HCT116 (cell line): ENCODE data around the gene MYH15. TPM values are rescaled to one million over a fixed set of nuclear protein-coding genes. Genes with fewer than 3 reads are reported as not detected.

Source experiments
- ATAC-seq: fragments of 200-7000 bp; cut with Tn5 transposase; 2 replicates; pipeline ENCODE4 v1.9.1; 2020; ENCODE audit warnings: mild to moderate bottlenecking, moderate library complexity
- BruUV-seq: library from RNA; stranded (reverse); fragments of 400-500 nt; replicated peaks from 2 replicates; lab custom pipeline; 2021; lab: Mats Ljungman, UMichigan
- CTCF ChIA-PET: fragments of 300-600 bp; sonication (Branson Sonifier 250); formaldehyde crosslinking; loops from one replicate; lab custom pipeline; 2021; ENCODE audit warnings: antibody characterized with exemption; lab: Charles Lee
- POLR2A ChIA-PET: fragments of 300-600, 350-600 bp; sonication (Branson Sonifier 250); formaldehyde crosslinking; loops from one replicate; lab custom pipeline; 2021; ENCODE audit warnings: antibody characterized with exemption; lab: Charles Lee
- RAD21 ChIA-PET, 2 experiments: fragments of 300-600 bp; sonication (Branson Sonifier 250); formaldehyde crosslinking; loops; one replicate each; lab custom pipeline; 2023; ENCODE audit warnings: low total read pairs in 2 of 2; ENCODE audit not compliant: uncharacterized antibody in 2 of 2, unreplicated experiment in 2 of 2, low non-redundant PET in 1 of 2; lab: Charles Lee
- DNase-seq: peaks from one replicate; pipeline ENCODE4 v3.0.0-alpha.2; 2010; ENCODE audit warnings: low read depth, low spot score
- H2AFZ ChIP-seq: fragments of 200-600 bp; shearing (Covaris generic), sonication (generic); 2 replicates; pipeline ENCODE4 v1.6.1; 2017; ENCODE audit warnings: low read depth, mixed run types, mixed read lengths, antibody characterized with exemption, low read length; ENCODE audit not compliant: poor library complexity, severe bottlenecking
- H3K27ac ChIP-seq: 2 replicates; pipeline ENCODE4 v1.5.1; 2012; ENCODE audit warnings: low read depth, low read length
- H3K27me3 ChIP-seq: fragments of 200-600 bp; sonication (generic); 2 replicates; pipeline ENCODE4 v1.6.1; 2016; ENCODE audit warnings: mixed run types, low read length, mixed read lengths; ENCODE audit not compliant: insufficient read depth
- H3K36me3 ChIP-seq, 2 experiments: fragments of 200-500 bp in 1 of 2; fragments of 200-600 bp in 1 of 2; sonication (Bioruptor generic) in 1 of 2; sonication (generic) in 1 of 2; 2 replicates each; pipeline versions ENCODE4 v1.5.1 to v1.6.1; 2014 to 2016; ENCODE audit warnings: low read length in 2 of 2, inconsistent platforms in 1 of 2, mixed read lengths in 1 of 2, mixed run types in 1 of 2; ENCODE audit not compliant: insufficient read depth in 2 of 2, control insufficient read depth in 1 of 2
- H3K4me1 ChIP-seq, 2 experiments: fragments of 200-600 bp in 1 of 2; sonication (generic) in 1 of 2; 2 replicates each; pipeline versions ENCODE4 v1.5.1 to v1.6.1; 2012 to 2017; ENCODE audit warnings: low read length in 2 of 2, inconsistent platforms in 1 of 2, mild to moderate bottlenecking in 1 of 2, mixed read lengths in 1 of 2, mixed run types in 1 of 2, moderate library complexity in 1 of 2; ENCODE audit not compliant: insufficient read depth in 2 of 2, control insufficient read depth in 1 of 2
- H3K4me2 ChIP-seq: fragments of 200-600 bp; sonication (generic); 2 replicates; pipeline ENCODE4 v1.6.1; 2017; ENCODE audit warnings: mixed run types, low read length, mixed read lengths
- H3K4me3 ChIP-seq, 2 experiments: fragments of 200-600 bp in 1 of 2; sonication (generic) in 1 of 2; replicated peaks in 1 of 2; 2 replicates each; pipeline ENCODE4 v1.5.1; 2011 to 2016; ENCODE audit warnings: low read length in 2 of 2, control low read depth in 1 of 2, low read depth in 1 of 2, mild to moderate bottlenecking in 1 of 2, mixed read lengths in 1 of 2, mixed run types in 1 of 2
- H3K79me2 ChIP-seq: fragments of 200-600 bp; sonication (generic); 2 replicates; pipeline ENCODE4 v1.6.1; 2017; ENCODE audit warnings: mild to moderate bottlenecking, mixed run types, low read length, moderate library complexity, mixed read lengths; ENCODE audit not compliant: insufficient read depth
- H3K9ac ChIP-seq: fragments of 200-600 bp; sonication (generic); 2 replicates; pipeline ENCODE4 v1.6.1; 2016; ENCODE audit warnings: low read length, mixed read lengths
- H3K9me2 ChIP-seq: fragments of 200-600 bp; sonication (generic), shearing (Covaris generic); 2 replicates; pipeline ENCODE4 v1.6.1; 2017; ENCODE audit warnings: mixed run types, mild to moderate bottlenecking, moderate library complexity; ENCODE audit not compliant: insufficient read depth
- H3K9me3 ChIP-seq, 2 experiments: fragments of 200-500 bp in 1 of 2; fragments of 200-600 bp in 1 of 2; sonication (Bioruptor generic) in 1 of 2; sonication (generic) in 1 of 2; 2 replicates each; pipeline ENCODE4 v1.6.1; 2014 to 2017; ENCODE audit warnings: low read length in 2 of 2, mixed read lengths in 2 of 2, inconsistent platforms in 1 of 2, low read depth in 1 of 2, mild to moderate bottlenecking in 1 of 2, mixed run types in 1 of 2, moderate library complexity in 1 of 2; ENCODE audit not compliant: control insufficient read depth in 1 of 2, insufficient read depth in 1 of 2
- H4K20me1 ChIP-seq: fragments of 200-600 bp; sonication (generic), shearing (Covaris generic); 2 replicates; pipeline ENCODE4 v1.6.1; 2017; ENCODE audit warnings: mixed run types, mild to moderate bottlenecking, moderate library complexity; ENCODE audit not compliant: insufficient read depth
- CEBPB ChIP-seq: IDR thresholded peaks from 2 replicates; pipeline ENCODE4 v1.6.1; 2012; ENCODE audit warnings: low read depth
- EGR1 ChIP-seq: IDR thresholded peaks from 2 replicates; pipeline ENCODE4 v1.6.1; 2012; ENCODE audit warnings: low read depth
- FOSL1 ChIP-seq: IDR thresholded peaks from 2 replicates; pipeline ENCODE4 v1.6.1; 2012; ENCODE audit warnings: low read depth
- RAD21 ChIP-seq: IDR thresholded peaks from 2 replicates; pipeline ENCODE4 v1.6.1; 2012; ENCODE audit warnings: low read depth, mild to moderate bottlenecking
- SP1 ChIP-seq: IDR thresholded peaks from 2 replicates; pipeline ENCODE4 v1.6.1; 2012; ENCODE audit warnings: low read depth
- SRF ChIP-seq: IDR thresholded peaks from 2 replicates; pipeline ENCODE4 v1.6.1; 2012; ENCODE audit warnings: low read depth
- TCF7L2 ChIP-seq: IDR thresholded peaks from 2 replicates; pipeline ENCODE4 v1.7.0; 2011; ENCODE audit warnings: borderline replicate concordance, inconsistent platforms; ENCODE audit not compliant: insufficient read depth, insufficient read length; ENCODE audit errors: extremely low read depth
- YY1 ChIP-seq: IDR thresholded peaks from 2 replicates; pipeline ENCODE4 v1.6.1; 2011; ENCODE audit warnings: low read length, low read depth, moderate library complexity, mild to moderate bottlenecking; ENCODE audit not compliant: insufficient replicate concordance; ENCODE audit errors: extremely low read depth
- ZFX ChIP-seq: fragments of 450-650 bp; IDR thresholded peaks from 2 replicates; pipeline ENCODE4 v1.6.1; 2017
- ZNF274 ChIP-seq: fragments of 200-500 bp; sonication (Bioruptor generic); IDR thresholded peaks from 2 replicates; pipeline ENCODE4 v1.6.1; 2014; ENCODE audit warnings: mild to moderate bottlenecking, low read depth, low read length, inconsistent platforms
- intact Hi-C: fragments of 100-400 bp; cut with micrococcal nuclease; formaldehyde crosslinking; loops from 2 replicates; pipeline ENCODE4 v1.10.0; 2022
- total RNA-seq: library from RNA; stranded (reverse); gene quantifications from one replicate; pipeline ENCODE4 v1.2.1, GENCODE V29; 2021; ENCODE audit not compliant: unreplicated experiment
- TF ChIP-seq, protein P1 (sequence below): IDR thresholded peaks from 2 replicates; pipeline ENCODE4 v1.6.1; 2012; ENCODE audit warnings: low read depth
- TF ChIP-seq, protein P2 (sequence below), 3 experiments: fragments of 200-600 bp in 1 of 3; sonication (generic) in 1 of 3; IDR thresholded peaks in 2 of 3; conservative IDR thresholded peaks in 1 of 3; 2 replicates each; pipeline ENCODE4 v1.5.1; 2012 to 2017; ENCODE audit warnings: low read depth in 2 of 3, low read length in 2 of 3, antibody characterized with exemption in 1 of 3, borderline replicate concordance in 1 of 3, control low read depth in 1 of 3, mild to moderate bottlenecking in 1 of 3, mixed read lengths in 1 of 3, mixed run types in 1 of 3, moderate library complexity in 1 of 3; ENCODE audit not compliant: insufficient read depth in 1 of 3
- TF ChIP-seq, protein P3 (sequence below): IDR thresholded peaks from 2 replicates; pipeline ENCODE4 v1.6.1; 2012

The MYH15 gene
- total RNA-seq, 1 experiment from 2014 or later, result 11.2 TPM

DNA sequence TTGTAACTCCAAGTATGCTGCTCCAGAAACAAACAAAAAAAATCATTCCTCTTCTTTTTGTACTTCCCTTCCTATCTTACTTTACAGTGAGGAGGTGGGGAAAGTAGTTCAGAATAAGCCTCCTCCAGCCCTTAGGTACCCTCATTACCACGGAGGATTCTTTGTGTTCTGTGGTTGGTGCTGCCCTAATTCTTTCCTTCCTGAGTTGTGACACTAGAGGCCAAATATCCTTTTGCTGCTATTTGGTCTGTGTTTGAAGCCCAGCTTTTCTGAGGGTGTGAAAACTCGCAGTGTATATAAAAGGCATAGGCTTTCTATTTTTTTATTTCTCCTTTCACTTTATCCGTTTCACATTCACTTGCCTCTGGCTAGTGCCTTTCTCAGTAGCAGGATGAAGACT lies 115.8 kb downstream of the MYH15 start:
- Histone ChIP-seq H3K27me3 (no peaks in the 10 kb centered on the region), H4K20me1 (no peaks in the 10 kb centered on the region), H3K79me2 (no peaks in the 10 kb centered on the region), H3K4me3 (no peak overlapping the region), H3K9me2 (no peaks in the 10 kb centered on the region), H3K4me1 (no peaks in the 10 kb centered on the region), H3K4me2 (no peak overlapping the region), H3K36me3 (no peaks in the 10 kb centered on the region; a peak in 1 of 4 replicates), H3K9me3 (no peaks in the 10 kb centered on the region), H2AFZ (no peak overlapping the region), H3K9ac (no peak overlapping the region), H3K27ac (no peak overlapping the region)
- no peak for ATAC-seq
- RAD21 ChIA-PET, result no interaction called here
- intact Hi-C loops, result no loop called here
- POLR2A ChIA-PET, result no interaction called here
- TF ChIP-seq CEBPB (no peak), ZFX (no peak)
- no peak for DNase-seq
- BruUV-seq, result no TSS peak
- CTCF ChIA-PET, result no interaction called here

DNA sequence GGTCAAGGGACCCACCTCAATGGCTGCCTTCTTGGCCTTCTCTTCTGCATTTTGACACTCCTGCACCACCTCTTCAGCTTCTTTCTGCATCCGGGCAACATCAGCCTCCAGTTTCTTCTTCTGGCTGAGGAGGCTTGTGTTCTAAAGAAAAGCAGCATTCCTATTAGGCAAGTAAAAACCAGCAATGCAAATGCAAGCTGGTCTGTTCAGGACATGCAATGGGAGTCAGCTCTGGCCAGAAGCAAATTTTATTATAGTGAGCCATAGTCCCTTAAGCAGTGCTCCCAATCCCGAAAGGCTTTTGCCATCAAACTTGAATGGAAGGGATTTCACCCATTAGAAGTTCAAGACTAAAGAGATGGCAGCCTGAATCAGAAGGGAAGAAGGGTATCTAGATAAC lies 116.4 kb downstream of the MYH15 start:
- ChIA-PET RAD21 (no interaction called here), CTCF (no interaction called here), POLR2A (no interaction called here)
- H3K9me3 ChIP-seq, result no peaks in the 10 kb centered on the region
- DNase-seq, result no peak
- H3K27ac ChIP-seq, result no peak overlapping the region
- H2AFZ ChIP-seq, result no peak overlapping the region
- no peaks in the 10 kb centered on the region for H3K9me2 ChIP-seq
- H3K27me3 ChIP-seq, result no peaks in the 10 kb centered on the region
- no peak overlapping the region for H3K4me2 ChIP-seq
- no peak overlapping the region for H3K4me3 ChIP-seq
- no peaks in the 10 kb centered on the region; a peak in 1 of 4 replicates for H3K36me3 ChIP-seq
- H4K20me1 ChIP-seq, result no peaks in the 10 kb centered on the region
- intact Hi-C loops, result no loop called here
- no peaks in the 10 kb centered on the region for H3K79me2 ChIP-seq
- BruUV-seq, result no TSS peak
- ATAC-seq, result no peak
- H3K9ac ChIP-seq, result no peak overlapping the region
- no peaks in the 10 kb centered on the region for H3K4me1 ChIP-seq
- no peak for TF ChIP-seq RAD21
- TF ChIP-seq CEBPB, result no peak
- TF ChIP-seq, protein P1, sequence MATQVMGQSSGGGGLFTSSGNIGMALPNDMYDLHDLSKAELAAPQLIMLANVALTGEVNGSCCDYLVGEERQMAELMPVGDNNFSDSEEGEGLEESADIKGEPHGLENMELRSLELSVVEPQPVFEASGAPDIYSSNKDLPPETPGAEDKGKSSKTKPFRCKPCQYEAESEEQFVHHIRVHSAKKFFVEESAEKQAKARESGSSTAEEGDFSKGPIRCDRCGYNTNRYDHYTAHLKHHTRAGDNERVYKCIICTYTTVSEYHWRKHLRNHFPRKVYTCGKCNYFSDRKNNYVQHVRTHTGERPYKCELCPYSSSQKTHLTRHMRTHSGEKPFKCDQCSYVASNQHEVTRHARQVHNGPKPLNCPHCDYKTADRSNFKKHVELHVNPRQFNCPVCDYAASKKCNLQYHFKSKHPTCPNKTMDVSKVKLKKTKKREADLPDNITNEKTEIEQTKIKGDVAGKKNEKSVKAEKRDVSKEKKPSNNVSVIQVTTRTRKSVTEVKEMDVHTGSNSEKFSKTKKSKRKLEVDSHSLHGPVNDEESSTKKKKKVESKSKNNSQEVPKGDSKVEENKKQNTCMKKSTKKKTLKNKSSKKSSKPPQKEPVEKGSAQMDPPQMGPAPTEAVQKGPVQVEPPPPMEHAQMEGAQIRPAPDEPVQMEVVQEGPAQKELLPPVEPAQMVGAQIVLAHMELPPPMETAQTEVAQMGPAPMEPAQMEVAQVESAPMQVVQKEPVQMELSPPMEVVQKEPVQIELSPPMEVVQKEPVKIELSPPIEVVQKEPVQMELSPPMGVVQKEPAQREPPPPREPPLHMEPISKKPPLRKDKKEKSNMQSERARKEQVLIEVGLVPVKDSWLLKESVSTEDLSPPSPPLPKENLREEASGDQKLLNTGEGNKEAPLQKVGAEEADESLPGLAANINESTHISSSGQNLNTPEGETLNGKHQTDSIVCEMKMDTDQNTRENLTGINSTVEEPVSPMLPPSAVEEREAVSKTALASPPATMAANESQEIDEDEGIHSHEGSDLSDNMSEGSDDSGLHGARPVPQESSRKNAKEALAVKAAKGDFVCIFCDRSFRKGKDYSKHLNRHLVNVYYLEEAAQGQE, result no peak
- no peak for TF ChIP-seq YY1
- TF ChIP-seq ZFX, result no peak
- no peak for TF ChIP-seq TCF7L2
- TF ChIP-seq, protein P2, sequence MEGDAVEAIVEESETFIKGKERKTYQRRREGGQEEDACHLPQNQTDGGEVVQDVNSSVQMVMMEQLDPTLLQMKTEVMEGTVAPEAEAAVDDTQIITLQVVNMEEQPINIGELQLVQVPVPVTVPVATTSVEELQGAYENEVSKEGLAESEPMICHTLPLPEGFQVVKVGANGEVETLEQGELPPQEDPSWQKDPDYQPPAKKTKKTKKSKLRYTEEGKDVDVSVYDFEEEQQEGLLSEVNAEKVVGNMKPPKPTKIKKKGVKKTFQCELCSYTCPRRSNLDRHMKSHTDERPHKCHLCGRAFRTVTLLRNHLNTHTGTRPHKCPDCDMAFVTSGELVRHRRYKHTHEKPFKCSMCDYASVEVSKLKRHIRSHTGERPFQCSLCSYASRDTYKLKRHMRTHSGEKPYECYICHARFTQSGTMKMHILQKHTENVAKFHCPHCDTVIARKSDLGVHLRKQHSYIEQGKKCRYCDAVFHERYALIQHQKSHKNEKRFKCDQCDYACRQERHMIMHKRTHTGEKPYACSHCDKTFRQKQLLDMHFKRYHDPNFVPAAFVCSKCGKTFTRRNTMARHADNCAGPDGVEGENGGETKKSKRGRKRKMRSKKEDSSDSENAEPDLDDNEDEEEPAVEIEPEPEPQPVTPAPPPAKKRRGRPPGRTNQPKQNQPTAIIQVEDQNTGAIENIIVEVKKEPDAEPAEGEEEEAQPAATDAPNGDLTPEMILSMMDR (IDR thresholded peaks at IDR 0.05 in 2 of 3, conservative IDR thresholded peaks at IDR 0.05 in 1 of 3; ENCODE audit: borderline replicate concordance in 1 of 3, insufficient read depth in 1 of 3, low read depth in 2 of 3, low read length in 2 of 3), result no peak
- TF ChIP-seq SP1, result no peak
- no peak for TF ChIP-seq FOSL1
- no peak for TF ChIP-seq EGR1
- TF ChIP-seq, protein P3, sequence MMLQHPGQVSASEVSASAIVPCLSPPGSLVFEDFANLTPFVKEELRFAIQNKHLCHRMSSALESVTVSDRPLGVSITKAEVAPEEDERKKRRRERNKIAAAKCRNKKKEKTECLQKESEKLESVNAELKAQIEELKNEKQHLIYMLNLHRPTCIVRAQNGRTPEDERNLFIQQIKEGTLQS, result no peak
- TF ChIP-seq SRF, result no peak
- no peak for TF ChIP-seq ZNF274
